Fibroblast of lung (primary cell): ENCODE results near the gene IL20.

Source experiments
- EZH2 ChIP-seq: IDR thresholded peaks from 2 replicates; pipeline ENCODE4 v1.5.1; 2012; ENCODE audit warnings: low read length, control low read depth, mild to moderate bottlenecking; ENCODE audit errors: missing control alignments
- TF ChIP-seq, protein P1 (sequence below), 2 donors: IDR thresholded peaks in 1 of 2; conservative IDR thresholded peaks in 1 of 2; 1 replicate in 1 of 2; 2 replicates in 1 of 2; pipeline ENCODE4 v1.5.1; 2011 to 2012; ENCODE audit warnings: low read length in 2 of 2, control low read depth in 1 of 2, inconsistent platforms in 1 of 2, low read depth in 1 of 2, mild to moderate bottlenecking in 1 of 2

DNA sequence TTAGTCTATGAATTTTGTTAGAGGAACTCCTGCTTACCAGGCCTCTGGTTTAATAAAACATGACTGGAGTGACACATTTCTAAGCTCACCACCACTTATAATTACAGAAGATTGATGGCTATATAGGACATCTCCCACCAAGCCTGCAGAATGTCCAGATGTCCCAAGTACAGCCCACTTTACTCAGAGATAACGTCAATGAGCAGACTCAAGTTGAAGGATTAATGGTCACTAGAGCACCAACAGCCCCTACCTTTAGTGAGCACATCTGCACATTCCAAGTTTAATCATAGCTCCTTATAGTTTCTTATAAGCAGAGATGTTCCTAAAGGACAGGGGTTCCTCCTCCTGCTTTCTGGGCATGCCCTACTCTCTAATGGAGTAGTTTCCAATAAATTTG is 37.4 kb upstream of the IL20 start:
- TF ChIP-seq, protein P1, sequence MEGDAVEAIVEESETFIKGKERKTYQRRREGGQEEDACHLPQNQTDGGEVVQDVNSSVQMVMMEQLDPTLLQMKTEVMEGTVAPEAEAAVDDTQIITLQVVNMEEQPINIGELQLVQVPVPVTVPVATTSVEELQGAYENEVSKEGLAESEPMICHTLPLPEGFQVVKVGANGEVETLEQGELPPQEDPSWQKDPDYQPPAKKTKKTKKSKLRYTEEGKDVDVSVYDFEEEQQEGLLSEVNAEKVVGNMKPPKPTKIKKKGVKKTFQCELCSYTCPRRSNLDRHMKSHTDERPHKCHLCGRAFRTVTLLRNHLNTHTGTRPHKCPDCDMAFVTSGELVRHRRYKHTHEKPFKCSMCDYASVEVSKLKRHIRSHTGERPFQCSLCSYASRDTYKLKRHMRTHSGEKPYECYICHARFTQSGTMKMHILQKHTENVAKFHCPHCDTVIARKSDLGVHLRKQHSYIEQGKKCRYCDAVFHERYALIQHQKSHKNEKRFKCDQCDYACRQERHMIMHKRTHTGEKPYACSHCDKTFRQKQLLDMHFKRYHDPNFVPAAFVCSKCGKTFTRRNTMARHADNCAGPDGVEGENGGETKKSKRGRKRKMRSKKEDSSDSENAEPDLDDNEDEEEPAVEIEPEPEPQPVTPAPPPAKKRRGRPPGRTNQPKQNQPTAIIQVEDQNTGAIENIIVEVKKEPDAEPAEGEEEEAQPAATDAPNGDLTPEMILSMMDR (conservative IDR thresholded peaks at IDR 0.05 in 1 of 2, IDR thresholded peaks at IDR 0.05 in 1 of 2; ENCODE audit: low read depth in 1 of 2, low read length in 2 of 2), result no peak
- TF ChIP-seq EZH2, result no peak
